HG03196 (cell line): ENCODE data around the gene ERBB2.
A peak's percentile ranks its signal among the peaks of the same experiment; 100 is the strongest.
"Not testable (repeated sequence)": the region's sequence is repeated elsewhere in the genome, so short reads cannot be mapped to it uniquely, and the experiment has no call there.

Experiments
- ATAC-seq: cut with Tn5 transposase; IDR thresholded peaks from one replicate; pipeline ENCODE4 v1.9.1; 2021; ENCODE audit not compliant: unreplicated experiment

The ERBB2 gene

DNA sequence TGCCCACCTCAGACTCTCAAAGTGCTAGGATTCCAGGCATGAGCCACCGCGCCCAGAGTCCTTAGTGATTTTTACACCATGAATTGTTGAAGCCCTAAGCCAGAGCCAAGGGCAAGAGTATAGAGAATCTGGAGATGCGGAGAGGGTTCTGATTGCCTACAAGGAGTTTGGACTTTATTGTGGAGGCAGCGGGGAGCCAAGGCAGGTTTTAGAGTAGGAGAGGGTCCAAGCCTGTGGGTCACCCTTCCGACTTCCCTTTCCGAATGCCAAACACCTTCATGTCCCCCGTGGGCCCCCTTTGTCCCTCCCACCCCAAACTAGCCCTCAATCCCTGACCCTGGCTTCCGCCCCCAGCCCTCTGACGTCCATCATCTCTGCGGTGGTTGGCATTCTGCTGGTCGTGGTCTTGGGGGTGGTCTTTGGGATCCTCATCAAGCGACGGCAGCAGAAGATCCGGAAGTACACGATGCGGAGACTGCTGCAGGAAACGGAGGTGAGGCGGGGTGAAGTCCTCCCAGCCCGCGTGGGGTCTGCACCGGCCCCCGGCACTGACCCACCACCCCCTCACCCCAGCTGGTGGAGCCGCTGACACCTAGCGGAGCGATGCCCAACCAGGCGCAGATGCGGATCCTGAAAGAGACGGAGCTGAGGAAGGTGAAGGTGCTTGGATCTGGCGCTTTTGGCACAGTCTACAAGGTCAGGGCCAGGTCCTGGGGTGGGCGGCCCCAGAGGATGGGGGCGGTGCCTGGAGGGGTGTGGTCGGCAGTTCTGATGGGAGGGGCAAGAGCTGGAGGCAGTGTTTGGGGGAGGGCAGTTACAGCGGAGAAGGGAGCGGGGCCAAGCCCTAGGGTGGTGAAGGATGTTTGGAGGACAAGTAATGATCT, 23.3 kb downstream of the ERBB2 start:
- ATAC-seq, result no peak

DNA sequence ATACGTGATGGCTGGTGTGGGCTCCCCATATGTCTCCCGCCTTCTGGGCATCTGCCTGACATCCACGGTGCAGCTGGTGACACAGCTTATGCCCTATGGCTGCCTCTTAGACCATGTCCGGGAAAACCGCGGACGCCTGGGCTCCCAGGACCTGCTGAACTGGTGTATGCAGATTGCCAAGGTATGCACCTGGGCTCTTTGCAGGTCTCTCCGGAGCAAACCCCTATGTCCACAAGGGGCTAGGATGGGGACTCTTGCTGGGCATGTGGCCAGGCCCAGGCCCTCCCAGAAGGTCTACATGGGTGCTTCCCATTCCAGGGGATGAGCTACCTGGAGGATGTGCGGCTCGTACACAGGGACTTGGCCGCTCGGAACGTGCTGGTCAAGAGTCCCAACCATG, 24.9 kb downstream of the ERBB2 start:
- ATAC-seq, result no peak

- ATAC-seq, result not testable (repeated sequence)
These were observed 26.1 kb downstream of the ERBB2 start for GRCh38 chr17:39725923-39726322.

DNA sequence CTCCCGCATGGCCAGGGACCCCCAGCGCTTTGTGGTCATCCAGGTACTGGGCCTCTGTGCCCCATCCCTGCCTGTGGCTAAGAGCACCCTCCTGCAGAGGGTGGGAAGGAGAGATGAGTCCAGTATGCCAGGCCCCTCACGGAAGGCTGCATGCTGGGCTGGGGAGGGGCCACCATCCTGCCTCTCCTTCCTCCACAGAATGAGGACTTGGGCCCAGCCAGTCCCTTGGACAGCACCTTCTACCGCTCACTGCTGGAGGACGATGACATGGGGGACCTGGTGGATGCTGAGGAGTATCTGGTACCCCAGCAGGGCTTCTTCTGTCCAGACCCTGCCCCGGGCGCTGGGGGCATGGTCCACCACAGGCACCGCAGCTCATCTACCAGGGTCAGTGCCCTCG, 26.8 kb downstream of the ERBB2 start:
- no peak for ATAC-seq

- no peak for ATAC-seq
These were observed 27.7 kb downstream of the ERBB2 start for GRCh38 chr17:39727556-39727955.

DNA sequence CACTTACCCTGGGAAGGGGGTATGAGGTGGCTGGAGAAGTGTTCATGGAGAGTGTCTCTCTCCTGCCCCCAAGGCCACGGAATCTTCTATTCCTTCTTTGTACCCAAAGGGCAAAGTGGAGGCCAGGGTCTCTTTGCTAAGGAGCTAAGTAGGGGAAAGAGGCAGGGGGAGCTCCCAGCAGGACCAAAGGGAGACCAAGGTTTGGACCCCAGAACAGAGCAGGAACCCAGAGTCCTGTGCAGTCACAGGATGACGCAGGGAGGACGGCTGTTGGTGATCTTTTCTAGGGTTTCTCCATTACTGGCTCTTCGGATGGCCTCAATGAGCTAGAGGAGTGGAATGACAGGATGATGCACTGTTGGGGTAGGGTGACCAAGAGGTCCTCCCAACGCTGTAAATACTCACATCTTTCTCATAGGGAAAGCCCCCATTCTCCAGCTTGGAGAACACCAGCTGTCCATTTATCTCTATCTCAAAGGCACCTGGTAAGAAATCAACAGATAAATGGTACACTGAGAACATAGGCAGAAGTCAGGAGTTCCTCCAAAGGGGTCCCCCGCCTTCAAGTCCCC, 29.5 kb downstream of the ERBB2 start:
- ATAC-seq, result no peak

DNA sequence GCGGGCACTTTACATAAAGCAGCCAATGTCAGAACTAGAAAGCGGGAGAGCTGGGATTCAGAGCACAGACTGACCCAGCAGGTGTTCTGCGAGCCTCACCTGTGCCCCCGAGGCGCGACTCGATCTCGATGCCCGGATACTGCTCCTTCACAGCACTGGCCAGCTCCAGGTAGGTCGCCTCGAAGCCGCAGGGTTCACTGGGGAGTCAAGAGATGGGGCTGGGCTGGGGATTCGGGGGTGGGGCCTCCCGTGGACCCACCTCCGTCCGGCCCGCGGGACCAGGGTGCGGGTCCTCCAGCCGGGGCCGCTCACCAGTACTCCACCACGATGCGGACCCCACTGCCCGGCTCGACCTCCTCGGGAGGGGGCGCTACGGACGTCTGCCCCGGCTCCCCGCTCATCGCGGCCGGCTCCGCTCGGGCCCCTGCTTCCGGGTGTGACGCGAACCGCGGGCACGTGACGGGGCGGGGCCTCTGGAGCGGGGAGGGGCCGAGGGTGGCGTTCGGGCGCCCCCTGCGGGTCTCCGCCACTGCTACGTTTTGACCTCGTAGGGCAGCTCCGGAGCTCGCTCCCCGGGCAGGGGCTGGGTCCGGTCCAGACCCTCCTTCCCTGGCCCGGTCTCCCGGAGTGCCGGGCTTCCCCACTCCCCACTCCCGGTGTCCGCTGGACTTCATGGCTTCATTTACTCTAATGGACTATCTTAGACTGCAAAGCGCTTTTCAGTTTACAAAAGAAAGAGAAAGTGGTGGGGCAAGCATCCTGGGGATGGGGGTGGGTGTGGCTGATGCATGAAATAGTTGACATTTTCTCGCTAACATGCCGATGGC, 30.4 kb downstream of the ERBB2 start, which contains the start of gene MIEN1:
Gene MIEN1 (minus strand): TSS at position 438 of the 827 bp plus-strand sequence. CDS start 37 bp downstream, at position 401.
- ATAC-seq, result peak; percentile 80

- no peak for ATAC-seq
These were observed 32.7 kb downstream of the ERBB2 start for GRCh38 chr17:39732586-39732985.

- ATAC-seq, result no peak
These were observed 36.0 kb downstream of the ERBB2 start for GRCh38 chr17:39735882-39736281.

GRCh38 chr17:39736319-39737165, 36.7 kb downstream of the ERBB2 start:
- ATAC-seq, result no peak

DNA sequence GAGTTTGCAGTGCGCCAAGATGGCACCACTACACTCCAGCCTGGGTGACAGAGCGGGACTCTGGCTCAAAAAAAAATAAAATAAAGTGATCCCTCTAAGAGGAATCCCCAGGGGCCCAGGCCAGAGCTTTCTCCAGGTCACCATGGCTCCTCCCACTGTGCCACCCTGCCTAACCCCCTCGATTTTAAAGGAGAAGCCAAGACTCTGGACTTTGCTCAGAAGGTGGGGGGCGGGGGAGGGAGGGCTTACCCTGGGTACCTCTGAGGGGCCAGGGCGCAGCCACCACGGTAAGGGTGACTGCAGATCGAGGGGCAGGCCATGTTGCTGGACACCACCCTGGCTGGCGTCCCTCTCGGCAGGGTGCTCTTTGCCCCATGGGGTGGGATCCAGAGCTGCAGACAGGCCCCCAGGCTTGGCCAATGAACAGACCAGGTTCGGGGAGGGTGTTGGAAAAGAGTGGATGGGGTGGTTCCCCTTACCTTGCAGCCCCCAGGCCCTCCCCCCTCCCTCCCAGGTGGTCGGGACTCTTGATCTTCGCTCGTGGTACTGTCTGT, 37.4 kb downstream of the ERBB2 start:
- ATAC-seq, result no peak

DNA sequence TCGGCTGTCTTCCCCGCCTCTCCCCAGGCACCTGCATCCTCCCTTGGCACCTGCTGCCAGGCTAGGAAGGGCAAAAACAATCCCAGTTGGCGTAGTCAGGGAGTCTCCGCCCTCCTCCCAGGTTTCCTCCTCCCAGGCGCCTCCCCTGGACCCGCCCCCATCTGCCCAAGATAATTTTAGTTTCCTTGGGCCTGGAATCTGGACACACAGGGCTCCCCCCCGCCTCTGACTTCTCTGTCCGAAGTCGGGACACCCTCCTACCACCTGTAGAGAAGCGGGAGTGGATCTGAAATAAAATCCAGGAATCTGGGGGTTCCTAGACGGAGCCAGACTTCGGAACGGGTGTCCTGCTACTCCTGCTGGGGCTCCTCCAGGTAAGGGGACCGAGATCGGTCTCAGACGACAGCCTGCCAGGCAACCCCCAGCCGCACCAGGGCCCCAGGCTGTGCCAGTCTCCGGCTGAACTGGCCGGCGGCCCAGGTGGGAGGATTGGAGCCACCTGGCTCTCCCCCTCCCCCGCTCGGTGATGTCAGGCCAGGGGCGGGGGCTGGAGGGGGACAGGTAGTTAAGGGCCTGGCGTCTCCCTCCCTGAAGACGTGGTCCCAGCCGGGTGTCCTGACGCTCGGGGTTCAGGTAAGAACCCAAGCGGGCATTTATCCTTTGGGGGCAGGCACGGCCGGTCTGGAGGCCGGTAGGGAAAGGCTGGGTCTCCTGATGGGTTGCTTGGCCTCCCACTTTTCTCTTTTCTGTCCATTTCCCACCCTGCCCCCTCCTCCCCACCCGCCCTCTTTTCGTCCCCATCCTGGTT, 38.1 kb downstream of the ERBB2 start, which contains the start of gene GRB7:
Gene GRB7 (plus strand): TSS at position 179 of the 808 bp plus-strand sequence. CDS start 4,364 bp downstream, outside the sequence.
- no peak for ATAC-seq

GRCh38 chr17:39738568-39738901, 38.7 kb downstream of the ERBB2 start:
- no peak for ATAC-seq

DNA sequence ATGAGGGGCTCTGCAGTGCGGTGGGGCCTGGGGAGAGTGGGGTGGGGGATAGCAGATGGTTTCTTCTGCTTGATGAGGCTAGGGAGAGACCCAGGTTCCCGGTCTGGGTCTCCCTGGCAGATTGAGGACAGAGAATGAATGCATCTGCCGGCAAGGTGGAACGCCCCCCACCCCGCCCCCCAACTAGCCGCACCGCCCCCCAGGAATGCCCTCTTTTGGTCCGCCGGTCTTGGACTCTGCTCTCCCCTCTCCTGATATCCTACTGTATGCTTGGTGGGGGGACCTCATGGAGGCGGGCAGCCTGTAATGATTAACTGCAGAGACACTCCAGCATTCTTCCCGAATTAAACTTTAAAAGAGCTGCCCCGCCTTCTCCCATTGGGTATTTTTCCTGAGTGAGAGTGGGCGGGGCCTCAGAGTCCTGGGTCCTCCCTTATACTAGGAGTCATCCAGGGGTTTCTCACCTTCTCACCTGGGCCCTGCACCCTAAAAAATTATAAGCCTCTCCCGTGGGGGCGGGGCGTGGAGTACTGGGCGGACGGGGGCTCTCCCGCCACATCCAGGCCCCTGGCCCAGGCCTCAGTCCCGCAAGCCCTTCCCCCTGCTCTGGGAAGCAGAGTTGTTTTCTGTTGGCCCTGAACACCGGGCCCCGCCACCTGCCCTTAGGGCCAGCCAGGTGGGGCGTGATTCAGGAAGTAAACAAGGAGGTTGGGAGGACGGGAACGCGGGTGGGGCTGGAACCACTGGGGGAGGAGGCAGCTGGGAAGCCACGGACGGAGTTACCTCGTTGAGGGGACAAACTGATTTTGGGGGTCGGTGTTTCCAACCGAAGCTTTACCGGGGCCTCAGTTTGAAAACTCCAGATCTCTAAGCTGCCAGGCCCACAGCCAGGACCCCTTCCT, 39.4 kb downstream of the ERBB2 start:
- no peak for ATAC-seq

- no peak for ATAC-seq
These were observed 40.1 kb downstream of the ERBB2 start for GRCh38 chr17:39739885-39740356.

- no peak for ATAC-seq
These were observed 40.7 kb downstream of the ERBB2 start for GRCh38 chr17:39740357-39741111.

- no peak for ATAC-seq
These were observed 42.4 kb downstream of the ERBB2 start for GRCh38 chr17:39742126-39742855.
